CD8-positive, alpha-beta memory T cell (primary cell): ENCODE results near the gene C2CD4D. TPM values are rescaled to one million over a fixed set of nuclear protein-coding genes. Genes with fewer than 3 reads are reported as not detected.
A peak's percentile ranks its signal among the peaks of the same experiment; 100 is the strongest.
"Not testable (repeated sequence)": the region's sequence is repeated elsewhere in the genome, so short reads cannot be mapped to it uniquely, and the experiment has no call there.

Experiments
- CTCF ChIA-PET: fragments of 350-600 bp; sonication (Branson Sonifier 250); formaldehyde crosslinking; loops from one replicate; lab custom pipeline; 2021; ENCODE audit warnings: antibody characterized with exemption; lab: Charles Lee
- POLR2A ChIA-PET: fragments of 350-600 bp; sonication (Branson Sonifier 250); formaldehyde crosslinking; loops from one replicate; lab custom pipeline; 2021; ENCODE audit warnings: antibody characterized with exemption; lab: Charles Lee
- DNase-seq, 5 donors: peaks; one replicate each; pipeline versions ENCODE4 v3.0.0 to v3.0.0-alpha.2; 2020 to 2022; ENCODE audit warnings: mixed read lengths in 1 of 5
- H3K27ac ChIP-seq: one replicate; pipeline ENCODE4 v1.7.0; 2013; ENCODE audit warnings: low read depth, mild to moderate bottlenecking, low read length, moderate library complexity
- H3K27me3 ChIP-seq: 2 replicates; pipeline ENCODE4 v1.7.0; 2013; ENCODE audit warnings: low read length, mild to moderate bottlenecking; ENCODE audit not compliant: insufficient read depth, poor library complexity, severe bottlenecking
- H3K36me3 ChIP-seq: 2 replicates; pipeline ENCODE4 v1.7.0; 2013; ENCODE audit warnings: mild to moderate bottlenecking, low read length, moderate library complexity; ENCODE audit not compliant: insufficient read depth
- H3K4me1 ChIP-seq: 2 replicates; pipeline ENCODE4 v1.7.0; 2013; ENCODE audit warnings: mild to moderate bottlenecking, low read length, moderate library complexity; ENCODE audit not compliant: insufficient read depth
- H3K4me3 ChIP-seq: 2 replicates; pipeline ENCODE4 v1.7.0; 2013; ENCODE audit warnings: mild to moderate bottlenecking, low read length
- H3K9me3 ChIP-seq: 2 replicates; pipeline ENCODE4 v1.7.0; 2013; ENCODE audit warnings: mild to moderate bottlenecking, low read length
- H3K27ac Mint-ChIP-seq, 8 donors: one replicate each; pipeline ENCODE4 v1.8.0; 2020 to 2021; ENCODE audit warnings: mixed read lengths in 8 of 8, mild to moderate bottlenecking in 6 of 8, inconsistent platforms in 3 of 8, moderate library complexity in 3 of 8
- H3K27me3 Mint-ChIP-seq, 2 donors: one replicate each; pipeline ENCODE4 v1.8.0; 2020 to 2021; ENCODE audit warnings: mixed read lengths in 2 of 2, mild to moderate bottlenecking in 1 of 2, moderate library complexity in 1 of 2
- H3K36me3 Mint-ChIP-seq, 3 donors: one replicate each; pipeline ENCODE4 v1.8.0; 2020 to 2021; ENCODE audit warnings: mixed read lengths in 3 of 3, inconsistent platforms in 1 of 3, mild to moderate bottlenecking in 1 of 3
- H3K4me1 Mint-ChIP-seq, 3 donors: one replicate each; pipeline ENCODE4 v1.8.0; 2020 to 2021; ENCODE audit warnings: mixed read lengths in 3 of 3, inconsistent platforms in 1 of 3, mild to moderate bottlenecking in 1 of 3
- H3K4me3 Mint-ChIP-seq, 7 donors: one replicate each; pipeline ENCODE4 v1.8.0; 2020 to 2021; ENCODE audit warnings: mixed read lengths in 7 of 7, mild to moderate bottlenecking in 6 of 7, moderate library complexity in 4 of 7, inconsistent platforms in 2 of 7
- H3K9me3 Mint-ChIP-seq, 5 donors: one replicate each; pipeline ENCODE4 v1.8.0; 2020 to 2022; ENCODE audit warnings: mixed read lengths in 5 of 5, mild to moderate bottlenecking in 3 of 5, moderate library complexity in 2 of 5, inconsistent platforms in 1 of 5
- polyA plus RNA-seq: library from polyadenylated mRNA; unstranded; fragments of 300-500 nt; fragmentation: Illumina TruSeq; gene quantifications from one replicate; pipeline ENCODE4 v1.2.3, GENCODE V29; 2021
- total RNA-seq, 2 experiments: library from RNA; stranded (reverse); gene quantifications; one replicate each; pipeline ENCODE4 v1.2.3, GENCODE V29; 2021

The C2CD4D gene
- total and polyA plus RNA-seq, 3 experiments from 2014 or later: 1.9 to 3.7 (median 2.0) TPM

GRCh38 chr1:151882918-151883317 is 43.3 kb upstream of the C2CD4D start:
- H3K27ac ChIP-seq, H3K4me3 ChIP-seq, H3K4me1 Mint-ChIP-seq, H3K9me3 Mint-ChIP-seq, H3K27me3 Mint-ChIP-seq, H3K9me3 ChIP-seq, CTCF ChIA-PET, DNase-seq, H3K27me3 ChIP-seq, H3K4me1 ChIP-seq, H3K36me3 ChIP-seq, POLR2A ChIA-PET, H3K4me3 Mint-ChIP-seq: not testable (repeated sequence)
- H3K27ac Mint-ChIP-seq: peak overlapping the region in 1 of 8 donors; percentile 10
- peaks cover 0 to 44% (median 14%) of the 10 kb centered on the region in 3 donors for H3K36me3 Mint-ChIP-seq

GRCh38 chr1:151882466-151882865 is 42.8 kb upstream of the C2CD4D start:
- CTCF ChIA-PET: interaction anchor here (1.3 to 1.6 kb wide), 2 partner anchors 11 to 119 kb away, joined by 4 to 6 read pairs; no protein-coding TSS in a partner anchor
- no peak overlapping the region for H3K27ac ChIP-seq
- no peak overlapping the region for H3K27ac Mint-ChIP-seq
- H3K36me3 ChIP-seq: no peaks in the 10 kb centered on the region
- H3K4me1 Mint-ChIP-seq: peaks cover 0 to 6% (median 0%) of the 10 kb centered on the region in 3 donors
- no peaks in the 10 kb centered on the region for H3K9me3 Mint-ChIP-seq
- H3K4me3 ChIP-seq: no peak overlapping the region
- no peak for DNase-seq
- H3K36me3 Mint-ChIP-seq: peaks cover 0 to 41% (median 15%) of the 10 kb centered on the region in 3 donors
- no peaks in the 10 kb centered on the region for H3K27me3 ChIP-seq
- H3K4me3 Mint-ChIP-seq: no peak overlapping the region
- no peaks in the 10 kb centered on the region for H3K4me1 ChIP-seq
- no peaks in the 10 kb centered on the region for H3K9me3 ChIP-seq
- no peaks in the 10 kb centered on the region for H3K27me3 Mint-ChIP-seq
- POLR2A ChIA-PET: no interaction called here

- H3K27ac Mint-ChIP-seq: no peak overlapping the region
- CTCF ChIA-PET: interaction anchor here (1.3 to 1.6 kb wide), 3 partner anchors 10 to 120 kb away, joined by 4 to 6 read pairs (median 4); no protein-coding TSS in a partner anchor
- Histone ChIP-seq H3K36me3 (no peaks in the 10 kb centered on the region), H3K27me3 (no peaks in the 10 kb centered on the region), H3K4me1 (no peaks in the 10 kb centered on the region), H3K4me3 (no peak overlapping the region), H3K27ac (no peak overlapping the region), H3K9me3 (no peaks in the 10 kb centered on the region)
- no peaks in the 10 kb centered on the region for H3K27me3 Mint-ChIP-seq
- H3K4me1 Mint-ChIP-seq: peaks cover 0 to 6% (median 0%) of the 10 kb centered on the region in 3 donors
- POLR2A ChIA-PET: no interaction called here
- H3K9me3 Mint-ChIP-seq: no peaks in the 10 kb centered on the region
- no peak for DNase-seq
- peaks cover 0 to 40% (median 15%) of the 10 kb centered on the region in 3 donors for H3K36me3 Mint-ChIP-seq
- H3K4me3 Mint-ChIP-seq: no peak overlapping the region
These were observed 41.9 kb upstream of the C2CD4D start for GRCh38 chr1:151881479-151881878.

- peak overlapping the region in 5 of 8 donors; percentile 23 to 91 (median 52) for H3K27ac Mint-ChIP-seq
- Histone ChIP-seq H3K27ac (no peak overlapping the region), H3K4me1 (no peaks in the 10 kb centered on the region), H3K36me3 (peaks cover 3% of the 10 kb centered on the region), H3K4me3 (no peak overlapping the region), H3K9me3 (no peaks in the 10 kb centered on the region), H3K27me3 (no peaks in the 10 kb centered on the region)
- no peaks in the 10 kb centered on the region for H3K9me3 Mint-ChIP-seq
- ChIA-PET POLR2A (interaction anchor here (0.6 to 1.2 kb wide), 3 partner anchors 12 to 82 kb away, joined by 3 to 4 read pairs (median 3); no protein-coding TSS in a partner anchor), CTCF (interaction anchor here (0.7 kb wide), 1 partner anchor 114 kb away, joined by 3 read pairs; no protein-coding TSS in a partner anchor)
- peaks cover 0 to 49% (median 16%) of the 10 kb centered on the region in 3 donors for H3K36me3 Mint-ChIP-seq
- no peak overlapping the region for H3K4me3 Mint-ChIP-seq
- peaks cover 7 to 23% (median 13%) of the 10 kb centered on the region in 3 donors for H3K4me1 Mint-ChIP-seq
- DNase-seq: no peak
- no peaks in the 10 kb centered on the region for H3K27me3 Mint-ChIP-seq
These were observed 35.9 kb upstream of the C2CD4D start for GRCh38 chr1:151875419-151876097.

GRCh38 chr1:151872776-151873175 is 33.2 kb upstream of the C2CD4D start:
- H3K9me3 ChIP-seq, H3K9me3 Mint-ChIP-seq, POLR2A ChIA-PET, H3K4me3 Mint-ChIP-seq, H3K27ac ChIP-seq, H3K4me3 ChIP-seq, DNase-seq, H3K4me1 ChIP-seq, H3K36me3 ChIP-seq, CTCF ChIA-PET, H3K27me3 Mint-ChIP-seq, H3K27me3 ChIP-seq: not testable (repeated sequence)
- H3K27ac Mint-ChIP-seq: peak overlapping the region in 2 of 8 donors; percentile 21 to 64
- peaks cover 8 to 18% (median 17%) of the 10 kb centered on the region in 3 donors for H3K4me1 Mint-ChIP-seq
- peaks cover 0 to 43% (median 6%) of the 10 kb centered on the region in 3 donors for H3K36me3 Mint-ChIP-seq

- Histone ChIP-seq H3K36me3 (peaks cover 3% of the 10 kb centered on the region), H3K27ac (no peak overlapping the region), H3K27me3 (no peaks in the 10 kb centered on the region), H3K4me3 (no peak overlapping the region), H3K9me3 (no peaks in the 10 kb centered on the region), H3K4me1 (no peaks in the 10 kb centered on the region)
- Mint-ChIP-seq H3K27me3 (peaks cover 0 to 3% of the 10 kb centered on the region in 2 donors), H3K9me3 (no peaks in the 10 kb centered on the region), H3K4me1 (peaks cover 8 to 18% (median 18%) of the 10 kb centered on the region in 3 donors), H3K4me3 (no peak overlapping the region), H3K36me3 (peaks cover 0 to 36% (median 6%) of the 10 kb centered on the region in 3 donors), H3K27ac (peak overlapping the region in 3 of 8 donors; percentile 16 to 48 (median 23))
- POLR2A ChIA-PET: no interaction called here
- CTCF ChIA-PET: interaction anchor here (0.9 to 1.9 kb wide), 2 partner anchors 10 to 130 kb away, joined by 3 to 4 read pairs; no protein-coding TSS in a partner anchor
- DNase-seq: no peak
These were observed 31.8 kb upstream of the C2CD4D start for GRCh38 chr1:151871284-151872030.

- H3K36me3 ChIP-seq: no peaks in the 10 kb centered on the region
- POLR2A ChIA-PET: no interaction called here
- DNase-seq: no peak
- peaks cover 0 to 4% (median 1%) of the 10 kb centered on the region in 3 donors for H3K4me1 Mint-ChIP-seq
- H3K27ac Mint-ChIP-seq: no peak overlapping the region
- no peaks in the 10 kb centered on the region for H3K9me3 ChIP-seq
- H3K27me3 ChIP-seq: no peaks in the 10 kb centered on the region
- CTCF ChIA-PET: no interaction called here
- H3K27me3 Mint-ChIP-seq: peaks cover 2 to 8% of the 10 kb centered on the region in 2 donors
- H3K4me3 ChIP-seq: no peak overlapping the region
- no peaks in the 10 kb centered on the region for H3K9me3 Mint-ChIP-seq
- no peak overlapping the region for H3K4me3 Mint-ChIP-seq
- H3K27ac ChIP-seq: no peak overlapping the region
- no peaks in the 10 kb centered on the region for H3K4me1 ChIP-seq
- peaks cover 0 to 11% (median 4%) of the 10 kb centered on the region in 3 donors for H3K36me3 Mint-ChIP-seq
These were observed 28.9 kb upstream of the C2CD4D start for GRCh38 chr1:151868486-151868885.
